ENCODE results near the gene NACC1.
A peak's percentile ranks its signal among the peaks of the same experiment; 100 is the strongest.

The NACC1 gene

DNA sequence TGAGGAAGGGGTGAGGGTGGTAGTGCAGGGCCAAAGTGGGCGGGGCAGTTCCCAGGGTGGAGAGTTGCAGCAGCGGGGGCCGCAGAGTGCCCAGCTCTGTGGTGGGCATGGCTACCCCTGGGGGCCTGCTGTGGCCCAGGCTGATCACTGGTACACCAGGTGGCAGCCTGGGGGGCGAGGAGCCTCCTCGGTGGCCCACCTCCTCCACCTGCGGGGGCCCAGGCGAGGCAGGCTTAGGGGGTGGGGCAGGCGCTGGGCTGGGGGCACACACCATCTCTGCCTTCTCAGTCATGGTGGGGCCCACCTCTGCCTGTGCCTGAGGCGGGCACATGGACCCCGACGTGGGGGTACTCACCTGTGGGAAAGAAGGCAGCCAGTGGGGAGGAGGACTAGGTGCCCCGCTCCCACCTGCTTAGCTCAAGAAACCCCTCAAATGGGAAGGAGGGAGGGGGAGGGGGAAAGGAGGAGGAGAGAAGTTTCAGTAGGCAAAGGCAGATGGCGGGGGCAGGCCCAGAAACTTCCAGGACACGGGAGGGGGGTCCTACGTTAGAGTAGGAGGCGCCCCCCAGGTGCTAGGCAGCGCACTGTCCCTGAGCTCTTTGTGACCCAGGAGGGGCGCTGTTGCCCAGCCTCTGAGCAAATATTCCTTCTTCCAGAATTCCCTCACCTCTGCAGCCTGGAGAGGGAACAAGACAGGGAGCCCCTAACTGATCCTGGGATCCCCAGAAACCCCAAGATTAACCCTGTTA lies 17.0 kb upstream of the NACC1 start:
- no peak for DNase-seq

DNA sequence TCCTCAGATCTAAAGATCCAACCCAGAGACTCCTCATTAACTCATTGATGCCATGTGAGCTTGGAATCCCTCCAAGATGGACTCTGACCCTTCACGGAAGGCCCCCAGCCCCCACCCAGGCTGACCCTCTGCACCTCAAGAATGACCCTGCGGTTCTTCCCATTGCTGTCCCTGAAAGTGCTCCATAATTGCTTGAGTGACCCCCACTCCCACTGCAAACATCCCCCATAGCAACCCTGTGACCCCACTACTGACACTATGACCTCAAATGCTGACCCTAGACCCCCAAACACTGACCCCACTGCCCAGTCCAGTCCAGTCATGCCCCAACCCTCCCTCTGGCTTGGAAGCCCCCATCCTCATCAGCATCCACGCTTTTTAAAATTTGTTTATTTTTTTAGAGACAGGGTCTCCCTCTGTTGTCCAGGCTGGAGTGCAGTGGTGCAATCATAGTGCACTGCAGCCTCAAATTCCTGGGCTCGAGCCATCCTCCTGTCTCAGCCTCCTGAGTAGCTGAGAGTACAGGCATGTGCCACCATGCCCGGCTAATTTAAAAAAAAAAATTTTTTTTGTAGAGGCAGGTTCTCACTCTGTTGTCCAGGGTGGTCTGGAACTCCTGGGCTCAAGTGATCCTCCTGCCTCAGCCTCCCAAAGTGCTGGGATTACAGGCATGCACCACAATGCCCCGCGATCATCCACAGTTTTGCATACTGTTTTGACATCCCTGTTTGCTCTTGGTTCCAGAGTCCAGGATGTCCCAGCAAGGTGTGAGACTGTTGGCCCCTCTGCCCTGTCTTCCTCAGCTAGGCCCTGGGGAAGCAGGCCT lies 16.3 kb upstream of the NACC1 start:
- no peak for DNase-seq

DNA sequence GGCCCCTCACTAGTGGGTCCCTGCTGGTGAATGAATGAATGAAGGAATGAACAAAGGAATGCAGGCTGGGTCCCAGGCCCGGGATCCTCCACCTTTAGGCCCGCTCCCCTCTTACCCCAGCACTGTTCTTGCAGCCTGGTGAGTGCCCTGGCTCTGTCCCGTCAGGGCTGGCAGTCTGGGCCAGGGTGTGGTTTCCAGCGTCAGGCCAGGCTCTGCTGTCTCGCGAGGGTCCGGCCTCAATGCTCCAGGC lies 15.7 kb upstream of the NACC1 start:
- no peak for DNase-seq

DNA sequence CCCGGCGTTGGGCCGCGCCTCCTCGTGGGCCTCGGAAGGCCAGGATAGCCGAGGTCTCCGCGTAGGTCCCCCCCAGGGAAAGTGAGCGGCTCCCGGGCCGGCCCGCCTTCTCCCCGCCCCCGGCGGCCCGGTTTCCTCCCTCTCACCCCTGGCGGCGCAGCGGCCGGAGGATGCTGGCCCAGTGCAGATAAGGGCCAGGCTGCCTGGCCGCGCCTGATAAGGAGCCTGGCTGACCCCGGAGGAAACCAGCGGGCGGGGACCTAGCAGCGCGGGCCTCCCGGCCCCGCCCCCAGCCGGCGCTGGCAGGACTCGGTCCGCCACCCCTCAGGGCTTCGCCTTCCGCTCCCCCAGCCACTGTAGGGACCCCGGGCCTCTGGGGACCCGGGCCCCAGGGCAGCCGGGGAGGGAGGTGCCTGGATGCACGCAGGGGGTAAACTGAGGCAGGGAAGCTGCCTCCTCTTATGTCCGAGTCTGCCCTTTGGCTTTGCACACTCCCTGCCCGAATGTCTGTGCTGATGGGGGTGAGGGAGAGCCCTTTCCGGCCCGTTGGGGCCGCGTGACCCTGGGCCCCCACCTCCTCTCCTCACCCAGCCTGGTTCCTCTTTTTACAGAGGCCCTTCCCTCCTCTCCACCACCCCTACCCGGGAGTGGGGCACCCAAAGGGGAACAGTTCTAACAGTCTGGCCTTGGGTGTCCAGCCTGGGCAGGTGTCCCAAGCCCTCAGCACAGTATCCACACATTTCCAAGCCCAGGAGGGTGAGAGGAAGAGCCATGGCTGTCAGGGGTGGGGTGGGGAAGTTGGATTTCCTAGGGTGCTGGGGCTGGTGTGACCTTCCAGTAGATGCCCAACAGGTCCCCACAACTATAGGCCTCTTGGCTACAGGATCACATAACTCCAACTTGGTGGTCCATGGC lies 15.1 kb upstream of the NACC1 start, which contains the start of gene LYL1:
Gene LYL1 (minus strand): TSS at position 193 of the 915 bp plus-strand sequence. CDS start 1,687 bp downstream, outside the sequence.
- DNase-seq, result peak; percentile 65

GRCh38 chr19:13103581-13104359 lies 14.3 kb upstream of the NACC1 start:
- DNase-seq, result no peak

- no peak for DNase-seq
Observed at GRCh38 chr19:13104360-13104847, 13.7 kb upstream of the NACC1 start.

GRCh38 chr19:13104848-13105711 lies 13.0 kb upstream of the NACC1 start:
- no peak for DNase-seq

DNA sequence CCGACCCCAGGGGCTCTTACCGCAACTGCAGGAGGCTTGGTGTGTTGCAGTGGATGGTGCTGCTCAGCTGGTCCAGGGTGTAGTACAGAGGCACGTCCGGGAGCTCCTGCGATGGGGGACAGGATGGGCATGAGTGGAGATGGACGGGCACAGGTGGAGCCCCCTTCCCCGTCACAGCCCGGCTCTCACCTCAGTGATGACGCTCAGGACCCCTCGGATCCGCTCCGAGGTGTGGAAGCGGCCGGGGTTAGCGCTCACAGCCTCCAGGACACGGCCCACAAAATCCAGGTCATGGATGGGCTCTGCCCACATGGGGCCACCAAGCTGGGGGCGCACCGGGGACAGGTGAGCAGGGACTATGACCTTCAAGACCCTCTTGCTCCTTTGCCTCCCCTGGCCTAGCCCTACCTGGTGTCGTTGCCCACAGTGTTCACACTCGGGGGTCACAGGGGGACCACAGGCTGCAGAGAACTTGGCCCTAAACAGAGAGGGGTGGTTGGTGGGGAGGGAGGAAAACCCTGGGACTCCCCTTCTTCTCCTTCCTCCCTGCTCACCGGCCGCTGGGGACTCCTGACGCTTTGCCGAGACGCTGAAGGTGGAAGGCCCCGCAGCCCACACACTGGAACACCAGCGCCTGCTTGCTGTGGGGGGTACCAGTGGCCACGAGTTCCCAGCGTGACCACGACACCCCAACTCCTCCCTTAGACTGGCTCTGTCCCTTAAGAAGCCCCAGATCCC lies 8.5 kb upstream of the NACC1 start:
- DNase-seq, result no peak

GRCh38 chr19:13110099-13110610 lies 7.9 kb upstream of the NACC1 start:
- no peak for DNase-seq

DNA sequence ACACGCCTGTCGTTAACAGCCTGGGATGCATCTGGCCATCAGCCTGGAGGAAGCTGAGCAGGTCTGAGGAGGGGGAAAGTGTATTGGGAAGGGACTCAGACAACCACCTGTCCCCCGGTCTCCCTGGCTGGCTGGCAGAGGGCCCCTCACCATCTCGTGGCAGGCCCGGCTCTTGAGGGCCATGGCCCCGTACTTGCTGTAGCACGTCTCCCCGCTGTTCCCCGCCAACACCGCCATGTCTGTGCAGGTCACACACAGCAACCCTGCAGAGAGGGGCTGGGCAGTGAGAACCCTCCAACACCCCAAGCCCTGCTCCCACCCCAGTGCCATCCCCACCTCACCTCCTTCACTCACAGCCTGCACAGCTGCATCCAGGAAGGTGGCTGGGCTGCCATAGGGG lies 5.5 kb upstream of the NACC1 start:
- DNase-seq, result no peak

- no peak for DNase-seq
Observed at GRCh38 chr19:13115936-13116281, 2.2 kb upstream of the NACC1 start.

DNA sequence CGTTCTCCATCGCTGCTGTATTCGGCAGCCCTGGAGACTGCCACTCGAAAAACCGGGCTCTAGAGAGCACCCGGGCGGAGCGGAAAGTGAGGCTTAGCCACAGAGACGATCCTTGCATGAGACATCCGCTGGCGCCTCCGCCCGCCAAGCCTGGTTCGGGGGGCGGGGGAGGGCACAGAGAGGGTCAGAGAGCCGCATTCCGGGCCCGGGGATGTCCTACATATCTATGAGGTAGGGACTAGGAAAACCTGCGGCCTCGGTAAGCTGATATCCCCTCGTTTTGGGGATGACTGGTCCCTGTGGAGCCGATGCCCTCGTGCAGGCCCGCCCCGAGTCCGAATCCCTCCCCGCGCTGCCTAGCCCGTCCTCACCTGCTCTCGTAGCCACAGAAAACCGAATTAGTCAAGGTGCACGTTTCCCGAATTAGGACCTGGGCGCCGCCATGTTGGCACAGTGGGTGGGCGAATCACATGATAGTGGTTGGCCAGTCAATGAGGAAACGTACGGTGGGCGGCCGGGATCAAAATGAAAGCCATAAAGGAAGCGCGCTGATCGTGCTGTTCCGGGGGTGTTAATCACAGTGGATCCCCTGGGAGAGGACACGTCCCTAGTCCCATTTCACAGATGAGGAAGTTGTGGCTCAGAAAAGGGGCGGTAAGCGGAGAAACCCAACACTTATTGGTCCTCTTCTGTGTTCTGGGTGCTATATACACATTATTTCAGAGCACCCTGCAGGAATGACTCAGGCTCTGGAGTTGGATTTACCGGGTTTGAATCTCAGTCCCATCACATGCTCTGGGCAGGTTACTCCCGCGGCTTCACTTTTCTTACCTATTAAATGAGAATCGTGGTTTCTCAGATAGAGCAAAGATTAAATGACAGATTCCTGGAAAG lies 1.5 kb upstream of the NACC1 start, which contains the start of gene TRMT1:
Gene TRMT1 (minus strand): TSS at position 459 of the 894 bp plus-strand sequence. CDS start 341 bp downstream, at position 118.
- DNase-seq, result peak; percentile 93

- no peak for DNase-seq
Observed at GRCh38 chr19:13117176-13117771, 790 bp upstream of the NACC1 start.

DNA sequence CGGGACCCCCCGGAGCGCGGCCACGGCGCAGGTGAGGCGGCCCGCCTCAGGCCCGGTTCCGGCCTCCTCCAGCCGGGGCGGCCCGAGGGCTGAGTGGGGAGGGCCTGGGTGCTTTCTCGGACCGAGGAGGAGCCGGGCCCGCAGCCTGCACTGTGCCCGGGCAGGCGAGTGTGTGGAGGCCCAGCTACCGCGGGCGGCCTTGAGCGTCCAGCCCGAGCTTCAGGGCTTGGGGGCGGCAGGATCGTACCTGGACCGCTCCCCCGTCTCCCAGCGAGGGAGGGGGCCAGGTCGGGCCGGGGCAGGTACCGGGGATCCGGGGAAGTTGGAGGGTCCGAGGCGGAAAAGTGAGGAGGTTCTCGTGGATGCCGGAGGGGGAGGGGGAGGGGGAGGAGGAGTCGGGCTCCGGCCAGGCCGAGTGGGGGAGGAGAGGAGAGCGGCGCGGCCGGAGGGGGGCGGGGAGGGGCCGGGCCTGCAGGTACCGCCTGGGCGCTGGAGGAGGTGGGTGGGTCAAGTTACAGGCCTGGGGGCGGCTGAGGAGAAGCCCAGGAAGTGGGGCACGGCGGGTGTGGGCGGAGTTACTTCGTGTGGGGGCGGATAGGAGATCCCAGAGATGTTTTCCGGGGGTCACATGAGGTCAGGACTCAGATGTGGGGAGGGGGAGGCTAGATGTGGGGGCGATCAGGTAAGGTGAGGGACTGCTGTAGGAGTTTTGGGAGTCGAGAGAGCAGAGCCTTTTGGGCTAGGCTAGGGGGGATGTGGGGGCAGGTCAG lies 545 bp downstream of the NACC1 start:
- DNase-seq, result peak; percentile 66

GRCh38 chr19:13119627-13120026 lies 1.6 kb downstream of the NACC1 start:
- peak; percentile 40 for DNase-seq

DNA sequence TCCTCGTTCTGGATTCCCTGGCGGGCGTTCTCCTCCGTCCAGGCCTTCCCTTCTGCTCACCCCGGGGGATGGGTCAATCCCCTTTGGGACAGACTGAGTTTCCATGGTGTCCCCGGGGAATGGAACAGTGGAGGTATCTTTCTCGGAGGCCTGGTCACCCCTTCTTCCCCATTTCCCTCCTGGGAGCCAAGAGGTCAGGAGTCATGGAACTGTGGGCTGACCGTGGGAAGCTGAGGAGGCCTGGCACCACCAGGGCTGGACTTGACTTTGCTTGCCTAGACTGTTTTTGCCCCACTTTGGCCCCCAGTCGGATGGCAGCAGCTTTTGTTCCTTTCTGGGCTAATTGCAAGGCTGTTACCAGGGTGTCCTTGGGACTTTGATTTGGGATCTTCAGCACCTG lies 2.0 kb downstream of the NACC1 start:
- no peak for DNase-seq

DNA sequence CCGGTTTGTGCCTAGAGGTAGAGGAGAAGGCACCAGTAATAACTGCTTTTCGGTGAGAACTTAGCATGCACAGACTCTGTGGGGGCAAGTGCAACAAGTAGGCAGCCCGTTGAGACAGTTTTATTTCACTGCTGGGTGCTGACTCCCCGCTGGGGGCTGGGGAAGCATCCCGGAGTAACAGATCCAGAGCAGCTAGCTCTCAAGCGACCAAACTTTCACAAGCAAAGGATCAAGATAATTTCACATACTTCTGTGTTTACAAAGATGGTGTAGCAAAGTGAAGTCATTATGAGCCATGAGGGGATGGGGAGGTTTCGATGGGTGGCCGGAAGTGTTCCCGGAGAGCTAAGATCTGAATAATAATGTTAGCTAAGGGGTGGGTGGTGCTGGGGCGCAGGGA lies 2.8 kb downstream of the NACC1 start:
- peak; percentile 69 for DNase-seq

Data from EL (cell line).